Glomerular visceral epithelial cell (primary cell): ENCODE results near the gene RPIA.
"Not testable (repeated sequence)": the region's sequence is repeated elsewhere in the genome, so short reads cannot be mapped to it uniquely, and the experiment has no call there.

Experiments used
- DNase-seq: peaks from one replicate; pipeline ENCODE4 v3.0.0-alpha.2; 2016; ENCODE audit errors: extremely low spot score

RPIA gene

DNA sequence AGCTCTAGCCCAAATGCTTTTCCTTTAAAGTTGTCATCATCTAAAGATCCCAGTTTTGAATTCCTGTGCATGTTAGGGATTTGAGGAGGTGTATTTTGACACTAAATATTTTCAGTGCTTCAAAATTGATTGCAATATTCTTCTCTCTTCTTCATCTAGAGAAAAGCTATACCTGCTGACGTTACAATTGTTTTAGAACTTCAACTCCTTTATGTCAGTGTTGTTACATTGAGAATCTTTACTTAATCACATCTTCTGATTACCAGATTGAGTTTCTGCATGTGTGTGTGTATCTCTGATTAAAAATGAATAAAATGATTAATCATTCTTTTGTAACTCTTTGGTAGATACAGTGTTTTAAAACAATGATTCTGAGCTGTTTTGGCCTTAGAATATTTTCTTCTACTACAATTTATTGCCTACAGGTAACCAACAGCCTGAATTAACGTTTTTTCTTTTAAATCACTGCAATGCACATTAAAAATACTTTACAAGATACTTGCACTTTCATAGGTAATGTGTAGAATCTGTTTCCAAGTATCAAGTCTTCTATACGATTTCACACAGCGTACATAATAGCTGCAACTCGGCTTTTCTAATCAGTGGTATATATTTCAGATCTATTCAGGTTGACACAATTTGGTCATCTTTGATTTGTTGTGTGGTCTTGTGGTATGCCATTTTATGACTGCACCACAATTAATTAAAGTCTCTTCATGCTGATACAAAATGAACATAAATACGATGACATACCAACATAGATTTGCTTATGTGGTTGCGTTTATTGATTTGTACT is 82.0 kb downstream of the RPIA start:
- DNase-seq, result not testable (repeated sequence)

DNA sequence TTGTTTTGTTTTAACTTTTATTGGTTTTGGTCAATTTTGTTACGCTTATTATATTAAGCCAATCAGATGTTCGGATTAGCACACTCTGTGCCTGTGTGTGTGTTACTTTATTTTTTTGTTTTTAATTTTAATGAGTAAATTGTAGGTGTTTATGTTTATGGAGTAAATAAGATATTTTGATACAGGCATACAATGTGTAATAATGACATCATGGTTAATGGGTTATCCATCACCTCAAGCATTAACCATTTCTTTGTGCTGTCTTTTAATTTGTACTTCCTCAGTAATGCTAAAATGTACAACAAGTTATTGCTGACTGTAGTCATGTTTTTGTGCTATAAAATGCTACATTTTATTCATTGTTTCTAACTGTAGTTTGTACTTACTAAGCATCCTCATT is 97.7 kb downstream of the RPIA start:
- DNase-seq, result not testable (repeated sequence)

DNA sequence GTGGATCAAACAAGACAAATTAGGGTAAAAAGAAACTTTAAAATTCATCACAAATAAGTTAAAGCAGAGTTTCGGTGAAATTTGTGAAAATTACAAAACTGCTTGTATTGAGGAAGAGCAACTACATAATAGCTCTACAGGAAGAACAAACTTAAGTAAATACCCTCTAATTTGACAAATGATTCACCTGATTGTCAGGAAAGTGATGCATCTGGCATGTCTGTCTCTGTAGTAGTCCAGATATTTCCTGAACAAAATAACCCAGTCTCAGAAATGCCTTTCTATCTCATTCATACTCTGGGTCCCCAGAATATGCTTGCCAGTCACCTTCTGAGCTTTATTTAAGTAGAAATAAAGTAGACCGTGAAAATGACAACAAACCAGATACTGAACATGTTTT is 104.5 kb downstream of the RPIA start:
- DNase-seq, result not testable (repeated sequence)

DNA sequence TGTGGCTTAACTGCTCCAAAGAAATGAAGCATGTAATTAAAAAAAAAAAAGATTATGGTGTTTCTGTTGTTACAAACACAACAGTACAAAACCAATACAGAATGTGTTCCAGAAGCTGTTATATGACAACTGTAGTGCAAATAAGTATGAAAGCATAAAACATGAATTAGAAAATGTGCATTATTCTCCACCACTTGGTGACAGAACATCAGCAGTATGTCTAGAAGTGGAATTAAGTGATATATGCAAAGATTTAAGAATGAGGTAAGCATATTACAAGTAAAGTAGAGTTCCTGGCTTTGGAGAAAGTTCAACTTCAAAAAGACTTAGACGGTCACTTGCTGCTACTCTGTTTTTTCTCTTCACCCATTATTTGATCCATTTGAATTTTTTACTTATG is 105.0 kb downstream of the RPIA start:
- not testable (repeated sequence) for DNase-seq

DNA sequence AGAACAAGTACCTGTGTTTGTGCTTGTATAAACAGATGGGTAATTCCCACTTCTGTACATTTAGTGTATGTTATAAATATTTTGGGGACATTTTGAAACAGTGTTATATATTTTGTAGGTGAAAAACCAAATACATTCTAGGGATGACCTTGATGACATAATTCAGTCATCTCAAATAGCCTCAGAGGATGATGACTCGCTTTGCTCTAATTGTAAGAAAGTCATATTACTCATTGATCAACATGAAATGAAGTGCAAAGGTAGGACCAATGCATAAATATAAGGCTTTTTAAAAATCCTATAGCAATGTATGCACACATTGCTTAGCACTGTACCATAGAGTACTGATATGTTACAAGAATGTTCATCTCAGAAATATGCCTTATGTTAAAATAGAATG is 105.7 kb downstream of the RPIA start:
- DNase-seq, result not testable (repeated sequence)
